DND-41 (cell line): ENCODE measurements around the gene KCTD20.

Source experiments
- EZH2 ChIP-seq: IDR thresholded peaks from 3 replicates; pipeline ENCODE4 v1.6.1; 2012; ENCODE audit warnings: borderline replicate concordance, low read depth, mild to moderate bottlenecking, moderate library complexity, low read length, inconsistent platforms; ENCODE audit not compliant: severe bottlenecking
- TF ChIP-seq, protein P1 (sequence below): IDR thresholded peaks from 2 replicates; pipeline ENCODE4 v1.5.1; 2012; ENCODE audit warnings: borderline replicate concordance, low read length, moderate library complexity, mild to moderate bottlenecking; ENCODE audit not compliant: poor library complexity, severe bottlenecking; ENCODE audit errors: extremely low read depth

DNA sequence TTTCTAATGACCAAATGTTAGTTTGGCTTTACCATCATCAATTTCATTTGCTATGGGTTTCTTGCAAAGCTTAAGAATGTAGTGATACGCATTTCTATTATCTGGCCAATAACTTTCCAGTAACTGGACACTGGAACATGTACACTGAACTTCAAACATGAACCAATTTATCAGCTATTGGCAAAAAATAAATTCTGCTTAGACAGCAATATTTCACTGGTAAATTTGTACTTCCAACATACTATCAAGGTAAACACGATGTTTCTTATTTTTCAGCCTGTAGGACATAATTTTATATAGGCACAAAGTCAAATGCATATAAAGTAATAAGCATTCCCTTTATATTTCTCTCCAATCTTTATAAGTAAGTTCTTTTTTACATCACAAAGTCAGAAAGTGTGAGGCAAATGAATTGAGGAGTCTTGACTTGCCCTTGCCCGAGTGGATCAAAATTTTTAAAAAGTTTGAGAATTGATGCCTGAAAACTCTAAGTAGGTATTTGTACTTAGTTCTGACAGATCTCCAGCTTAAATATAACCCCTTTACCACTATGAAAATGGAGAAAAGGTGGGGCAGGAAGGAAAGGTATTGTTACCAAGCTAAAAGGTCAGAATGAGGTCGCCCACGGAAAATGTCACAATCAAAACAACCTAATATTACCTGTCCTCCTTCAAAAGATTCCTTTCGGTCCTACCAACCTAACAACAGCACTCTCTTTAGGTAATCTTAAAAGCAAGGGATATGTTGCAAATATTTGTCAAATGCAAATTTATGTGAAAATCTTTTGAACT lies 63.1 kb downstream of the KCTD20 start:
- no peak for TF ChIP-seq EZH2
- TF ChIP-seq, protein P1, sequence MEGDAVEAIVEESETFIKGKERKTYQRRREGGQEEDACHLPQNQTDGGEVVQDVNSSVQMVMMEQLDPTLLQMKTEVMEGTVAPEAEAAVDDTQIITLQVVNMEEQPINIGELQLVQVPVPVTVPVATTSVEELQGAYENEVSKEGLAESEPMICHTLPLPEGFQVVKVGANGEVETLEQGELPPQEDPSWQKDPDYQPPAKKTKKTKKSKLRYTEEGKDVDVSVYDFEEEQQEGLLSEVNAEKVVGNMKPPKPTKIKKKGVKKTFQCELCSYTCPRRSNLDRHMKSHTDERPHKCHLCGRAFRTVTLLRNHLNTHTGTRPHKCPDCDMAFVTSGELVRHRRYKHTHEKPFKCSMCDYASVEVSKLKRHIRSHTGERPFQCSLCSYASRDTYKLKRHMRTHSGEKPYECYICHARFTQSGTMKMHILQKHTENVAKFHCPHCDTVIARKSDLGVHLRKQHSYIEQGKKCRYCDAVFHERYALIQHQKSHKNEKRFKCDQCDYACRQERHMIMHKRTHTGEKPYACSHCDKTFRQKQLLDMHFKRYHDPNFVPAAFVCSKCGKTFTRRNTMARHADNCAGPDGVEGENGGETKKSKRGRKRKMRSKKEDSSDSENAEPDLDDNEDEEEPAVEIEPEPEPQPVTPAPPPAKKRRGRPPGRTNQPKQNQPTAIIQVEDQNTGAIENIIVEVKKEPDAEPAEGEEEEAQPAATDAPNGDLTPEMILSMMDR = no peak
